ENCODE data around the gene LSM3. TPM values are rescaled to one million over a fixed set of nuclear protein-coding genes. Genes with fewer than 3 reads are reported as not detected.

Gene LSM3
- total RNA-seq, 4 donors from 2014 or later = 11.6 to 16.8 (median 14.2) TPM

- peak overlapping the region; percentile 29 to 97 (median 80) for H3K27ac ChIP-seq
- in situ Hi-C loops (cut with MboI; ENCODE audit: low sequenced_read_pairs in 4 of 4) = loop anchor here in 1 of 4 donors (25.0 kb wide), 1 partner anchor 916 kb away; the partner anchor contains the start of gene MRPS25
- no peak overlapping the region for H3K4me3 ChIP-seq
- H3K9me3 ChIP-seq = no peaks in the 10 kb centered on the region
- intact Hi-C loops (cut with DNase I; ENCODE audit: low total_unique reads) = no loop called here
- DNase-seq (no peak), ATAC-seq (no peak)
- peaks cover 24 to 26% of the 10 kb centered on the region in 2 donors for H3K4me1 ChIP-seq
- H3K36me3 ChIP-seq = peaks cover 0 to 40% of the 10 kb centered on the region in 2 donors
- no peaks in the 10 kb centered on the region for H3K27me3 ChIP-seq
- TF ChIP-seq POLR2A (IDR thresholded peaks at IDR 0.05) (no peak), CTCF (IDR thresholded peaks at IDR 0.05 in 4 of 5, conservative IDR thresholded peaks at IDR 0.05 in 1 of 5) (no peak)
These were observed 32.1 kb upstream of the LSM3 start for GRCh38 chr3:14146381-14147065.

GRCh38 chr3:14147066-14147435, 31.6 kb upstream of the LSM3 start:
- in situ Hi-C loops (cut with MboI; ENCODE audit: low sequenced_read_pairs in 4 of 4) (loop anchor here in 1 of 4 donors (25.0 kb wide), 1 partner anchor 915 kb away; the partner anchor contains the start of gene MRPS25), intact Hi-C loops (cut with DNase I; ENCODE audit: low total_unique reads) (no loop called here)
- Histone ChIP-seq H3K36me3 (peaks cover 0 to 38% of the 10 kb centered on the region in 2 donors), H3K4me1 (peaks cover 24 to 26% of the 10 kb centered on the region in 2 donors), H3K9me3 (no peaks in the 10 kb centered on the region), H3K4me3 (no peak overlapping the region), H3K27ac (peak overlapping the region in 3 of 4 donors; percentile 7 to 97 (median 9)), H3K27me3 (no peaks in the 10 kb centered on the region)
- TF ChIP-seq CTCF (IDR thresholded peaks at IDR 0.05 in 4 of 5, conservative IDR thresholded peaks at IDR 0.05 in 1 of 5) = no peak
- no peak for TF ChIP-seq POLR2A (IDR thresholded peaks at IDR 0.05)
- DNase-seq (no peak), ATAC-seq (no peak)

GRCh38 chr3:14147617-14148016, 31.0 kb upstream of the LSM3 start:
- Histone ChIP-seq H3K9me3 (no peaks in the 10 kb centered on the region), H3K4me3 (no peak overlapping the region), H3K27me3 (no peaks in the 10 kb centered on the region), H3K36me3 (peaks cover 0 to 36% of the 10 kb centered on the region in 2 donors), H3K4me1 (peaks cover 24 to 26% of the 10 kb centered on the region in 2 donors), H3K27ac (no peak overlapping the region)
- ATAC-seq = no peak
- in situ Hi-C loops (cut with MboI; ENCODE audit: low sequenced_read_pairs in 4 of 4) = loop anchor here in 1 of 4 donors (25.0 kb wide), 1 partner anchor 915 kb away; the partner anchor contains the start of gene MRPS25
- intact Hi-C loops (cut with DNase I; ENCODE audit: low total_unique reads) = no loop called here
- DNase-seq = no peak
- TF ChIP-seq POLR2A (IDR thresholded peaks at IDR 0.05) (no peak), CTCF (IDR thresholded peaks at IDR 0.05 in 4 of 5, conservative IDR thresholded peaks at IDR 0.05 in 1 of 5) (no peak)

- no peak overlapping the region for H3K27ac ChIP-seq
- intact Hi-C loops (cut with DNase I; ENCODE audit: low total_unique reads) = no loop called here
- DNase-seq = no peak
These were observed 30.3 kb upstream of the LSM3 start for GRCh38 chr3:14148041-14148985.

More at GRCh38 chr3:14148041-14148985, 30.3 kb upstream of the LSM3 start:
- in situ Hi-C loops (cut with MboI; ENCODE audit: low sequenced_read_pairs in 4 of 4) = loop anchor here in 1 of 4 donors (25.0 kb wide), 1 partner anchor 914 kb away; the partner anchor contains the start of gene MRPS25
- TF ChIP-seq POLR2A (IDR thresholded peaks at IDR 0.05) = no peak
- TF ChIP-seq CTCF (IDR thresholded peaks at IDR 0.05 in 4 of 5, conservative IDR thresholded peaks at IDR 0.05 in 1 of 5) = no peak
- Histone ChIP-seq H3K9me3 (no peaks in the 10 kb centered on the region), H3K27me3 (no peaks in the 10 kb centered on the region), H3K4me3 (no peak overlapping the region), H3K36me3 (peaks cover 0 to 34% of the 10 kb centered on the region in 2 donors), H3K4me1 (peaks cover 23 to 24% of the 10 kb centered on the region in 2 donors)
- ATAC-seq = no peak

Measured in gastrocnemius medialis (tissue), 4 donors.